ENCODE measurements around the gene KCNK1. TPM values are rescaled to one million over a fixed set of nuclear protein-coding genes. Genes with fewer than 3 reads are reported as not detected.

KCNK1 gene
- not detected for total RNA-seq

DNA sequence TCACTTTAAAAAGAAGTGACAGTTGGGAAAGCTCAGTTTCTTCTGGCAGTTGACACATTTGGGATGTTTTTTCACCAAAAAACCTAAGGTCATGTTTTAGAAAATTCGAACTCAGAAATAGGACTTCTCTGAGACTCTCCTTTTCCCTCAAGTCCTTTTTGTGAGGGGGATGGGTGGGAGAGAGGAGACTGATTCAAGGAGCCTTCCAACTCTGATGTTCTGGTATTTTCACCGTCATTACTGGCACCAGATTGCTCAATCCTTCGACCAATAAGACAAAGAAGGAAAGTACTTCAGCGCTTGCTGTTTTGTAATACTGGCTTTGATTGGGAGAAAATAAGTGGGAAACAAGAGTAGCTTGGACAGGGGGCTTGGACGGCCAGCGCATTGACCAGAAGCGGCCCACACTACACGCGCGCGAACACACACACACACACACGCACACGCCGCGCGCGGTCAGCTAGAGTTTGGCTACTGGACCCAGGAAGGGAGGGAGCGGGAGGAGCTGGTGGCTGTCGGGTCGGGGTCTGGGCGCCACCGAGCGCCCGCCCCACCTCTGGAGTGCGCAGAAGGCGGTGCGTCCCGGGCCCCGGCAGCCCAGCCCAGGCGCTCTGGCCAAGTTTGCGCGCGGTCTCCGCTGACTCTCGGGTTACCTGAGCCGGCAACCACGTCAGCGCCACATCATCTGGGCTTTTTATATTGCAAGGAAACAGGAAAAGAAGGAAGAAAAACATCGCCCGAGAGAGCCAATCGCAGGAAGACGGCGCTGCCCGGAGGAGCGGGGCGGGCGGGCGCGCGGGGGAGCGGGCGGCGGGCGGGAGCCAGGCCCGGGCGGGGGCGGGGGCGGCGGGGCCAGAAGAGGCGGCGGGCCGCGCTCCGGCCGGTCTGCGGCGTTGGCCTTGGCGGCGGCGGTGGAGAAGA, at the start of gene KCNK1:
KCNK1 (plus strand) TSS at position 855 of the 921 bp plus-strand sequence; CDS start at position 921, 66 bp downstream.
- ATAC-seq (no peak), DNase-seq (no peak)
- Mint-ChIP-seq H3K27me3 (peaks cover 50% of the 10 kb centered on the region), H3K4me1 (ENCODE audit: low read depth) (peaks cover 2% of the 10 kb centered on the region), H3K9me3 (no peaks in the 10 kb centered on the region), H3K27ac (no peak within 1 kb of the TSS), H3K36me3 (ENCODE audit: low read depth) (no peaks in the 10 kb centered on the region), H3K4me3 (no peak within 1 kb of the TSS)
- ChIA-PET CTCF (no interaction called here), POLR2A (no interaction called here)
- intact Hi-C loops (cut with micrococcal nuclease), result no loop called here
- TF ChIP-seq CTCF (IDR thresholded peaks at IDR 0.05), result no peak

- no peak overlapping the region for H3K4me3 Mint-ChIP-seq
- no peaks in the 10 kb centered on the region for H3K4me1 Mint-ChIP-seq (ENCODE audit: low read depth)
- ATAC-seq (no peak), DNase-seq (no peak)
- no peak for TF ChIP-seq CTCF (IDR thresholded peaks at IDR 0.05)
- peaks cover 10% of the 10 kb centered on the region for H3K9me3 Mint-ChIP-seq
- POLR2A ChIA-PET, result no interaction called here
- H3K36me3 Mint-ChIP-seq (ENCODE audit: low read depth), result no peaks in the 10 kb centered on the region
- no peaks in the 10 kb centered on the region for H3K27me3 Mint-ChIP-seq
- CTCF ChIA-PET, result no interaction called here
- intact Hi-C loops (cut with micrococcal nuclease), result no loop called here
- H3K27ac Mint-ChIP-seq, result no peak overlapping the region
Measured at GRCh38 chr1:233565313-233565712, 48.6 kb upstream of the KCNK1 start.

GRCh38 chr1:233566886-233567285, 47.0 kb upstream of the KCNK1 start:
- ChIA-PET POLR2A (no interaction called here), CTCF (no interaction called here)
- intact Hi-C loops (cut with micrococcal nuclease), result no loop called here
- Mint-ChIP-seq H3K36me3 (ENCODE audit: low read depth) (no peaks in the 10 kb centered on the region), H3K9me3 (peaks cover 4% of the 10 kb centered on the region), H3K4me1 (ENCODE audit: low read depth) (no peaks in the 10 kb centered on the region), H3K4me3 (no peak overlapping the region), H3K27me3 (no peaks in the 10 kb centered on the region), H3K27ac (no peak overlapping the region)
- DNase-seq (no peak), ATAC-seq (no peak)
- no peak for TF ChIP-seq CTCF (IDR thresholded peaks at IDR 0.05)

DNA sequence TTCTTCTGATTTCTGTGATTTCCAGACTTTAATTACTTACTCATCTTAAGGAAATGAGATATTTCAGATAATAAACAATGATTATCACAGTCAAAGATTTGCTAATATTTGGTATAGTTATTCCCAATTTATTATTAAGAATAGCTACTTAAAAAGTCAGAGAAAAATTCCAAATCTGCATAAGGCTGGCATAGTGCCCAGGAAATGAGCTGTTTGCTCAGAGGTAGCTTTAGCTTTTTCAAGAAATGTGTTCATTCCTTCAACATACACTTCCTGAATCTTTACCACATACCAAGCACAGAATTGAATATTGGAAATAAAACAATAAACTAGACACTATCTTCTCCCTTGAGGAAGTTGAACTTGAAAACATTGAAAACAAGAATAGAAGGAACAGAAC, 44.3 kb upstream of the KCNK1 start:
- Mint-ChIP-seq H3K4me3 (no peak overlapping the region), H3K36me3 (ENCODE audit: low read depth) (no peaks in the 10 kb centered on the region), H3K27me3 (peaks cover 3% of the 10 kb centered on the region), H3K4me1 (ENCODE audit: low read depth) (no peaks in the 10 kb centered on the region), H3K9me3 (no peaks in the 10 kb centered on the region), H3K27ac (no peak overlapping the region)
- ChIA-PET POLR2A (no interaction called here), CTCF (no interaction called here)
- no peak for TF ChIP-seq CTCF (IDR thresholded peaks at IDR 0.05)
- no peak for ATAC-seq
- no peak for DNase-seq
- intact Hi-C loops (cut with micrococcal nuclease), result no loop called here

GRCh38 chr1:233570216-233570615, 43.7 kb upstream of the KCNK1 start:
- Mint-ChIP-seq H3K4me1 (ENCODE audit: low read depth) (no peaks in the 10 kb centered on the region), H3K27me3 (peaks cover 3% of the 10 kb centered on the region), H3K27ac (no peak overlapping the region), H3K9me3 (no peaks in the 10 kb centered on the region), H3K4me3 (no peak overlapping the region), H3K36me3 (ENCODE audit: low read depth) (no peaks in the 10 kb centered on the region)
- ChIA-PET POLR2A (no interaction called here), CTCF (no interaction called here)
- ATAC-seq, result no peak
- no peak for DNase-seq
- intact Hi-C loops (cut with micrococcal nuclease), result no loop called here
- TF ChIP-seq CTCF (IDR thresholded peaks at IDR 0.05), result no peak

Data from activated CD8-positive, alpha-beta T cell treated with anti-CD3 and anti-CD28 coated beads for 36 hours (primary cell).